NOMO-1 treated with DMSO at 0.1 percent for 48 hours (cell line): ENCODE results near the gene BMP6.
"Not testable (repeated sequence)": the region's sequence is repeated elsewhere in the genome, so short reads cannot be mapped to it uniquely, and the experiment has no call there.

Source experiments
- DNase-seq: peaks from one replicate; lab custom pipeline; 2025; ENCODE audit not compliant: unreplicated experiment; lab: John Stamatoyannopoulos, UW

The BMP6 gene

GRCh38 chr6:7880718-7881107 is 154.8 kb downstream of the BMP6 start:
- DNase-seq = no peak

DNA sequence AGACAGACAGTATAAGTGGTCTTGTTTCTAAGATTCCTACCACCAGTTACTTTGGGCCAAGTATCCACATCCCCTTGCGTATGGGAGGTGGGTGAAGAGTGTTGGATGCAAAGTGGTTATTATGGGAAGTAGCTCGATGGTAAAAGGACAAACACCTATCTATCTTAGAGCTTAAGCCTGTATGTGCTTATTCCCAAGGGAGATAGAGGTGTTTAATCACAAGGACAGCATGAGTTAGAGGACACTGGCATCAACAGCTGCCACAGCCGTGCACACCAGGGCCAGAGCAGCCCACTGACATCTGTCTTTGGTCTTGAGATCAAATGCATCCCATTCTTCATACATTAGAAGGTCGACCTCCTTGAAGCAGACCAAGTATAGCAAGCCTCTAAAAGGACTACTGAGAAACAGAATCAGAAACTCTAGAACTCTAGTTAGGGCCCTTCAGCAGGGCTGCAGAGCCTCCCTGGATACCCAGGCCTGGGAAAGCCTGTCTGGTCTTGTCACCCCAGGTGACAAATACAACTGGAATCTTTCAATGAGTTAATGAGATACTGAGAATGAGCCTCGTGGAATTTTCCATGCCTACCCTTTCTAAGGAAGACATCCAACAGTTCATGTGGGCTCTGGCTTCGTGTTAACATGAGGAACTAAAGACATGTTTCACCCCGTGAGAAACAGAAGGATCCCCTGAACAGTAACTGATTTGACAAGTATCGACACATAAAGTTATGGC is 156.0 kb downstream of the BMP6 start:
- no peak for DNase-seq

DNA sequence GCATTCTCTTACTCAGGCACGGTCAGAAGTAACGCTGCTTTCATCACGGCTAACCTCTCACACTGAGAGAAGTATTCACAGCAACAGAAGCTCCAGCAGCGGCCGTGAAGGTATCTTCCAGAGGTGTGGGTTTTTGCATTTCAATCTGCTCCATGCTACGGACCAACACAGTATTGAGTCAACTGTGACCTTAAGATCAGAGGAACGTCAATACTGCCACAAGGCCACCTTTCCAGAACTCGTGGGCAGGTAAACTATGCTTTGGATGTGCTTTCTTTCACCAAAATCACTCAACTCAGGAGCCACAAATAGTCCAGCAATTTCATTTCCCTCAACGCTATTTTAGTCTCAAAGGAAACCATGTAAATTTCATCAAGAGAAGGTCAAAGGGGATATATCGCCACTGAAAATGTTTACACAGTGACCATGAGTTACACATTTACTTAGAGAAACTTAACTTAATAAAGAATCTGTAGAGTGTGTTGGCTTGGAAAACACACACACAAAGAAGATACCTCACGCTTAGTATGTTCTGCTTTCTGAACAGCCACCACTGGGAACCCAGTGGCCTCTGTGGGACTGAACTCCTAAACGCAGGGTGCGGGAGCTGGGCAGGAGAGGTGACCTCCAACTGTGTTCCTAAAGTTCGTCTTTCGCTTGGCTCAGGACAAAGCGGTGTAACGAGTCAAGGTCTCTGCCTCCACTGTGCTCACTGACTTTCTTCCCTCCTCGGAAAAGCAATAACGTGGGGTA is 156.8 kb downstream of the BMP6 start:
- DNase-seq = no peak

DNA sequence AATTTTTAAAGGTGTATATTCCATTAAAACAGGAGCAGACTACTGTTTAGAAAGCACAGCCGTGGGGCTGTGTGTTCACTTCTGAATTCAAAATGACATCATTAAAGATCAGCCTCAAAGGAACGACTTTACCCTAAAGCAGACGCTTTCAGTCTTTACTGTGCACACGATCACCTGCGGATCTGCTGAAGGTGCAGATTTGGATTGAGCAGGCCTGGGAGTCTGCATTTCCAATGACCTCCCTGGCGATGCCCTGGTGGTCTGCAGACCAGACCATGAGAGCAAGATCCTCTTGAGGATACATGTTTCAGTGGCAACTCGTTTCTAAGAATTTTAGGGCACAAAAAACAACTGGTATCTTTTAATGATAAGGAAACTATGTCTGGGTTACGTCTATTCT is 157.5 kb downstream of the BMP6 start:
- no peak for DNase-seq

DNA sequence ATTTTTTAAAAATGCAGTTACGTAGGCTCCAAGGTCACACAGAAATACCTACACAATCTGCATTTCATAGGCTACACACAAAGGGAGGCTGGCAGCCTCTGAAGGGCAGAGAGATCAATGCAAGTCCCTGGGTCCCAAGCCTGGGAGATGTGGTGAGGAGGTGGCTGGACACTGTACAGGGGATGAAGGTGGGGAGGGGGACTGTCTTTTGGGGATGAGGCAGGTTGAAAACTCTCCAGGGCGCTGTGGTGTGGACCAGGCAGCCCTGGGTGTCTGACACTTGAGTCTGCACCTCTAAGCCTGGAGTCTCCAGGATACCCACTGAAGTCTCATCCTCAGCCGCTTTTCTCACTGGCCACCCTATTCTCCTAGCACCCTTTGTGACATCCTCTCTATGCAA is 160.2 kb downstream of the BMP6 start:
- no peak for DNase-seq

- DNase-seq = no peak
Observed at GRCh38 chr6:7887278-7887991, 161.5 kb downstream of the BMP6 start.

DNA sequence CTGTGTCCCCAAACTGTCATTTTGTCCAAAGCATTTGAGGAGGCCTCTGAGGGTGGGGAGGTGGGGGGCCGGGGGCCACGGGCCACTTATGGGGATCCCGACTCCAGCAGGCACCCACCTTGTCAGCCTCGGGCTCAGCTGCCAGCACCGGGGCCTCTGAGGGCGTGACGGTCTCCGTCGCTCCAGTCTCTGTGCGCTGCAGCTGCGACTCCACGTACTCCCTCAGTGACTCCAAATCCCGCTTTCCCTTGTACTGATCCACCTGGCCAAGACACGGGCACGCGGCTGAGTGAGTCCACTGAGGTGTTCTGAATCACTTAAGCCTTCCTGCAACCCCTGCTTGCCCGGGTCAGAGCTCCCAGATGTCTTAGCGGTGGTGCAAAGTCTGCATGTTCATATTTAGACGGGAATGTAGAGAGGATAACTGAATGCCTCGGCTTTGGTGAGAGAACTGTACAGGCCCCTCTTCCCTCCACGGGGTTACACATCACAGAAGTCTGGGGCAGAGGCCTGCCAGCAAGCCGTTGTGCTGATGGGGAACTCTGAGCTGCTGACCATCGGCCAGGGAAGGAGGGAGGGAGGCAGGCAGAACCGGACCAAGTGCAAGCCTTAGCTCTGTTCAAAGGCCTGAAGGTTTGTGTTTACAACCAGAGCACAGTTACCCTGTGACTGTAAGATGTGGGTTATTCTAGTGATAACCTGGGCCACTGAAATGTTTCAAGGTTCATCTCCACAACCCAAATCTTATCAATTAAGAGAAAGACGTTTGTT is 162.9 kb downstream of the BMP6 start:
- no peak for DNase-seq

DNA sequence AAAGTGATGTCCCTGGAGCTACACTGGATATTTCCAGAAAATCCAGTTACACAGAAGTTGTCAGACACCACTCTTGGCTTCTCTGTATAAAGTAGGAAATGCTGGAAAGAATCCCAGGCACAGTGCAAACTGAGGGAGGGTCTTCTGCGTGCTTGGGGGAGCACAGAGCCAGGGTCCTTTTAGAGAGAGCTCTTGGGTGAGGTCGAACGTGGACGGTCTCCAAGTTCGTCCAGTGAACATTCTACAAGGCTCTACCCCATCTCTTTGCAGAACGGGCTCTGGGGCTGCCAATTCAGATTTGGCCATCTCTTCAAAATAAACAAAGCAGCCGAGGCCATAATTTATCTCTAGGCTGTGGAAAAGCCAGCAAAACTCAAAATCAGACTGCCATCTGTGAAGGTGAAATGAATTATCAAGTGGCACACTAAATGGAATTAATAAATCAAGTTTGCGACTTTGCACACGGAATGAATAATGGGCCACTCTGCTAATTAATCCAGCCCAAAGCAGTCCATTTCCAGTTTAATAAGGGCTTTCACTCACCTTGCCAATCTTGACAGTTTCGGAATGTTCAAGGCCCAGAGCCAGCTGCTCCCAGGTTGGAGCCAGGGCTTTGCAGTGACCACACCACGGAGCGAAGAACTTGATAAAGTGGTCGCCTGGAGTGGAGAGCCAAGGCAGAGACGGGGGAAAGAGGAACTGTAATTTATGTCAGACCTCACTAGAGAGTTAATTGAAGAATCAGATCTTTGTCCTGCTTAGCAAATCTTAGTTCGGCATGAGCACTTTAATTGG is 165.4 kb downstream of the BMP6 start:
- no peak for DNase-seq

DNA sequence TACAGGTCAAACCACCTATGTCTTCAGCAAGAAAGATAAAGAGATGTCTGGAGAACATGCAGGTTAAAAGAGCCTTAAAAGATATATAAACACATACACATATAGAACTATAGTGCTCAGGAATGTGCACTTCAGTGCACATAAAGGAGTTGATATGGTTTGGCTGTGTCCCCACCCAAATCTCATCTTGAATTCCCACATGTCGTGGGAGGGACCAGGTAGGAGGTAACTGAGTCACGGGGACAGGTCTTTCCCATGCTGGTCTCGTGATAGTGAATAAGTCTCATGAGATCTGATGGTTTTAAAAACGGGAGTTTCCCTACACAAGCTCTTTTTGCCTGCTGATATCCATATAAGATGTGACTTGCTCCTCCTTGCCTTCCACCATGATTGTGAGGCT is 166.5 kb downstream of the BMP6 start:
- not testable (repeated sequence) for DNase-seq

DNA sequence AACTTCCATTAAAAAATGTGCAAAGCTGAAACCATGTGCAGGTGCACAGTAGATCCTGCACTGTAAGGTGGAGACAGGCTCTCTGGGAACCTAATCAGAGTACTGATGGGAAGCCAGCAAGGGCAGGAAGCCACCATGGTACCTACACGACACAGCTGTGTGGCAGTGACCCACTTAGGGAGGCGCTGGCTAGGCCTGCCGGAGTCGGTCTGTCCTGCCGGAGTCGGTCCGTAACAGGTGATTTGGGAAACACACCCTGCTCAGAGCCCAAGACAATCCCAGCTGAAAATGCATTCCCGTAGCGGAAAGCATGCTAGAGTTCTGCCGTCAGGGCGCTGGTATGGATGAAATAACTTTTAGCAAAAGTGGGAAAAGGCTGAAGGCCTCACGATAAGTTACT is 167.4 kb downstream of the BMP6 start:
- no peak for DNase-seq

DNA sequence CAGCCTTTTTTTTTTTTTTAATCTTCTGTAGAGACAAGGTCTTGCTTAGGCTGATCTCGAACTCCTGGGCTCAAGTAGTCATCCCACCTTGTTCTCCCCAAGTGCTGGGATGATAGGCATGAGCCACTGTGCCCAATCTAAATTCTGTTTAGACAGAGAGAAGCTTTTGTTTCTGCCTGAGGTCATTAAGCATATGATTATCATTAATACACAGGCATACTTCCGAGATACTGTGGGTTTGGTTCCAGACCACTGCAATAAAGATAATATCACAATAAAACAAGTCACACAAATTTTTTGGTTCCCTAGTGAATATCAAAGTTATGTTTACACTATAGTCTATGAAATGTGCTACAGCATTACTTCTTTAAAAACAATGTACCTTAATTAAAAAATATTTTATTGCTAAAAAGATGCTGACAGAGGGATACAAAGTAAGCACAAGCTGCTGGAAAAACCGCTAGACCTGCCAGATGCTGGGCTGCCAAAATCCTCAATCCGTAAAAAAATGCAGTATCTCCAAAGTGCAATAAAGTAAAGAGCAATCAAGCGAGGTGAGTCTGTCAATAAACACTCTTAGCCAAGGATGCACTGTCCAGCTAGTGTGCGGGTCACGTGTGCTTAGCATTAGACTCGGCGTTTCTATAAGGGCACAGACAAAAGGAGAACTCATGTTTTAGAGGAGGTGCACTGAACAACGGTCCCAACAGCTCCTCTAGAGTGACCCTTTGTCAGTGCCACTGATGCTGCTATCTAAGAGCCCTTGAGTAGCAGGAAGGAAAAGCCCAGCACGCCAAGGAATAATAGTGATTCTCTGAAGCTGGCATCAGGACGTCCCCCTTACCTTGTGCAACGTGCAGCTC is 168.6 kb downstream of the BMP6 start:
- no peak for DNase-seq

DNA sequence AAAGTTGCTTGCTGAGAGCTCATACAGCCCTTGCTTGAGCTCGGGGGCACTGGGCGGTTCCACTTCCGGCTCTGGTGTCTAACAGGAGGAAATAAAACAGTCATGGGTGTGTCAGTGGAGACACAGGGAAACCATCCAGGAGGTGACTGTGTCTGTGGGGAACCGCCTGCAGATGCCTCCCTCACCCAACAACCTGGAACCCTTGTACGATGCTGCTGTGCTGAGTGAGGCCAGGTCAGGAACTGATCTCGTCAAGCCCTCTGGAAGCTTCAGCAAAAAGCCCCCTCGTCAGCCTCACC is 169.2 kb downstream of the BMP6 start:
- no peak for DNase-seq

DNA sequence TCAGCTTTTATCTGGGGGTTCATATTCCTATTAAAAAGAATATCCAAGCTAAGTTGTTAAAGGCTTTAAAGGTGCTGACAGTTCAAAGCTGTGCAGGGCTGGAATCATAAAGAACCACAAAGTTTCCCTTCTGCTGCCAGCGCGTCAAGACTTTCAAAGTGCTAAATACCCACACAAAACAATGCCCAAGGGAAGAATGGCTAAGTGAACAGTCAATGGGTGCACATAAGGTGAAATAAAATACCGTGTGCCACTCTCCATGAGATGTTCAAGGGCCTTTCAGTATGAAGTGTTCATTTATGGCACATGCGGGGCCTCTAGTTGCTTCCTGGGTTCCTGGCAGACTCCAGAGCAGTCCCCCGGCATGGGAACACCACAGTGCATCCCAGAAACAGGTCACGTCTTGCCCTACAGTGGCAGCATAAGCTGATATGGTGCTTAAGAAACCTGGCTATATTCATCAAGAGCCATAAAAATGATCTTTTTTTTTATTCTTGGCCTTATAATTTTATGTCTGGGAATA is 170.6 kb downstream of the BMP6 start:
- DNase-seq = no peak

DNA sequence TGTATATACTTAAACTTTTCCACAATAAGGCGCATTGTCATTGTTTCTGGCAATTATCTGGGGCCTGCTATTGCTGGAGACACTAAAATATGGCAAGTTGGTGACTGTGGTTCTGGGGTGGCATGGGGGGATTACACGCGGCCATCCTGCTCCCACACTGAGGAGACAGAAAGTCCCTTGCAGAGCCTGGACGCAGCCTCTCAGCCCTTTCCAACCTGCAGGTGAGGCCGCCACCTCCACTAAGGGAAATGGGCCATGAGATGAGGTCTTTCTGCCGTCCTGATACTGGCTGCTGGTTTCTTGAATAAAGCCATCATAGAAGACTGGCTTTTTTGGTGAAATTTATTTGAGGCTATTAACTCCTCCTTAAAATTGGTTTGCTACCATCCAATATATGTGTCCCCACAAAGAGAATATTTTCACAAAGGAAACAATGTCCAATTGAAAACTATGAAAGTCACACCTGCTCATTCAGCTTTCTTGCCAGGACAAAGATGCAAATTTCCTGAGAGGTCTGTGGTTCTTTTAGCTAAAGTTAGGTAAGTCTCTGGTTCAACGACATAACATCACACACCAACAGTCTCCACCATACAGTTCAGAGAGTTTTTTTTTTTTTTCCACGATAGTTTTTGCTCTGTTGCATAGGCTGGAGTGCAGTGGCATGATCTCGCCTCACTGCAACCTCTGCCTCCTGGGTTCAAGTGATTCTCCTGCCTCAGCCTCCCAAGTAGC is 171.7 kb downstream of the BMP6 start:
- DNase-seq = no peak

DNA sequence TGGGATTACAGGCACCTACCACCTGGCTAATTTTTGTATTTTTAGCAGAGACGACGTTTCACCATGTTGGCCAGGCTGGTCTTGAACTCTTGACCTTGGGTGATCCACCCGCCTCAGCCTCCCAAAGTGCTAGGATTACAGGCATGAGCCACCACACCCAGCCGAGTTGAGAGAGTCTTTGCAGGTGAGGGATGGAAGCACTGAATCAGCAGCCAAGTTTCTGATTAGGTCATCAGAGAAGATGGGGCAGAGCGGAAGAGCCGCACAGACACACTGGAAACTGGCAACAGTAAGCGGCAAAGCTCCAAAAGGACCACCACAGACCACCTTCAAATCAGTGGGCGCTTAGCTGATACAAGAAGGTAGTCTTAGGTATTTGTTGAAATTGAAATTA is 172.3 kb downstream of the BMP6 start:
- not testable (repeated sequence) for DNase-seq

GRCh38 chr6:7899101-7899888 is 173.4 kb downstream of the BMP6 start:
- no peak for DNase-seq

GRCh38 chr6:7899889-7900213 is 174.0 kb downstream of the BMP6 start:
- DNase-seq = no peak

DNA sequence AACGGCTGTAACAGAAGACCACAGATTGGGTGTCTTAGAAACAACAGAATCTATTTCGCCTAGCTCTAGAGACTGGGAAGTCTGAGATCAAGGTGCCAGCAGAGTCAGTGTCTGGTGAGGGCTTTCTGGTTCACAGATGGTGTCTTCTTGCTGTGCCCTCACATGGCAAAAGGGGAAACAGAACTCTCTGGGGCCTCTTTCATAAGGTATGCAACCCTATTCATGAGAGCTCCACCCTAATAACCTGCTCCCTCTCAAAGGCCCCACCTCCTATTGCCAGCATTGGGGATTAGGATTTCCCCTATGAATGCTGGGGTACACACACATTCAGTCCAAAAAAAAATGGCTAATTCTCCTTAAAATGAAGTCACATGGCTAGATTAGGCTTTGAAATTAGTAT is 174.7 kb downstream of the BMP6 start:
- no peak for DNase-seq
